ENCODE data around the gene PTPRH. TPM values are rescaled to one million over a fixed set of nuclear protein-coding genes. Genes with fewer than 3 reads are reported as not detected.

Gene PTPRH
- total and polyA plus RNA-seq, 10 donors: 6.5 to 97.9 (median 48.9) TPM

GRCh38 chr19:55223291-55224037 lies 14.2 kb upstream of the PTPRH start:
- no peaks in the 10 kb centered on the region for H3K27me3 ChIP-seq (replicated peaks in 1 of 7)
- H3K36me3 ChIP-seq: peaks cover 0 to 46% (median 28%) of the 10 kb centered on the region in 6 donors
- TF ChIP-seq POLR2AphosphoS5 (IDR thresholded peaks at IDR 0.05) (peak; percentile 35 to 74 (median 53)), CTCF (IDR thresholded peaks at IDR 0.05 in 8 of 11, conservative IDR thresholded peaks at IDR 0.05 in 3 of 11) (no peak), POLR2A (IDR thresholded peaks at IDR 0.05) (no peak)
- peaks cover 0 to 14% (median 10%) of the 10 kb centered on the region in 8 donors for H3K9me3 ChIP-seq
- peak overlapping the region in 1 of 8 donors; percentile 41 for H3K27ac ChIP-seq
- intact Hi-C loops (cut with DNase I; ENCODE audit: low total_unique reads): no loop called here
- H3K4me3 ChIP-seq: no peak overlapping the region
- no peak for DNase-seq
- 91 to 94% (median 93%) methylated on average over 16 to 17 of the region's 17 CpGs for WGBS, 5 donors
- H3K4me1 ChIP-seq: peaks cover 0 to 7% (median 0%) of the 10 kb centered on the region in 6 donors

- DNase-seq: no peak
- peaks cover 0 to 20% (median 16%) of the 10 kb centered on the region in 6 donors for H3K4me1 ChIP-seq
- intact Hi-C loops (cut with DNase I; ENCODE audit: low total_unique reads): no loop called here
- H3K27ac ChIP-seq: no peak overlapping the region
- TF ChIP-seq CTCF (IDR thresholded peaks at IDR 0.05 in 8 of 11, conservative IDR thresholded peaks at IDR 0.05 in 3 of 11) (no peak), POLR2AphosphoS5 (IDR thresholded peaks at IDR 0.05) (no peak), POLR2A (IDR thresholded peaks at IDR 0.05) (no peak)
- peaks cover 0 to 16% (median 3%) of the 10 kb centered on the region in 6 donors for H3K36me3 ChIP-seq
- H3K27me3 ChIP-seq (replicated peaks in 1 of 7): peaks cover 0 to 18% (median 0%) of the 10 kb centered on the region in 7 donors
- H3K4me3 ChIP-seq: no peak overlapping the region
- peaks cover 0 to 14% (median 10%) of the 10 kb centered on the region in 8 donors for H3K9me3 ChIP-seq
- 85 to 88% (median 86%) methylated on average over 9 of the region's 9 CpGs for WGBS, 5 donors
These were observed 11.2 kb upstream of the PTPRH start for GRCh38 chr19:55220525-55220924.

- intact Hi-C loops (cut with DNase I; ENCODE audit: low total_unique reads): no loop called here
- H3K4me3 ChIP-seq: peak overlapping the region; percentile 12 to 59 (median 24)
- DNase-seq: peak; percentile 86
- 5 to 10% (median 6%) methylated on average over 30 to 36 of the region's 36 CpGs for WGBS, 5 donors
- H3K27ac ChIP-seq: peak overlapping the region; percentile 46 to 85 (median 83)
- no peaks in the 10 kb centered on the region for H3K36me3 ChIP-seq
- peaks cover 0 to 37% (median 25%) of the 10 kb centered on the region in 8 donors for H3K9me3 ChIP-seq
- peaks cover 0 to 44% (median 0%) of the 10 kb centered on the region in 7 donors for H3K27me3 ChIP-seq (replicated peaks in 1 of 7)
- H3K4me1 ChIP-seq: peaks cover 0 to 18% (median 14%) of the 10 kb centered on the region in 6 donors
- TF ChIP-seq POLR2A (IDR thresholded peaks at IDR 0.05) (no peak), POLR2AphosphoS5 (IDR thresholded peaks at IDR 0.05) (peak; percentile 77 to 86 (median 78)), CTCF (IDR thresholded peaks at IDR 0.05 in 8 of 11, conservative IDR thresholded peaks at IDR 0.05 in 3 of 11) (no peak)
These were observed 7.3 kb upstream of the PTPRH start for GRCh38 chr19:55216461-55217198.

GRCh38 chr19:55213547-55213946 lies 4.2 kb upstream of the PTPRH start:
- H3K27ac ChIP-seq: no peak overlapping the region
- intact Hi-C loops (cut with DNase I; ENCODE audit: low total_unique reads): no loop called here
- WGBS, 5 donors: 83 to 90% (median 85%) methylated on average over 7 of the region's 7 CpGs
- peaks cover 0 to 32% (median 14%) of the 10 kb centered on the region in 6 donors for H3K4me1 ChIP-seq
- H3K36me3 ChIP-seq: no peaks in the 10 kb centered on the region
- H3K4me3 ChIP-seq: no peak overlapping the region
- H3K27me3 ChIP-seq (replicated peaks in 1 of 7): peaks cover 0 to 57% (median 0%) of the 10 kb centered on the region in 7 donors
- TF ChIP-seq CTCF (IDR thresholded peaks at IDR 0.05 in 8 of 11, conservative IDR thresholded peaks at IDR 0.05 in 3 of 11) (no peak), POLR2AphosphoS5 (IDR thresholded peaks at IDR 0.05) (no peak), POLR2A (IDR thresholded peaks at IDR 0.05) (no peak)
- DNase-seq: no peak
- peaks cover 0 to 24% (median 15%) of the 10 kb centered on the region in 8 donors for H3K9me3 ChIP-seq

All from spleen (tissue), 11 donors.